Activated naive CD8-positive, alpha-beta T cell treated with anti-CD3 and anti-CD28 coated beads for 36 hours (primary cell): ENCODE measurements around the gene FHIT. TPM values are rescaled to one million over a fixed set of nuclear protein-coding genes. Genes with fewer than 3 reads are reported as not detected.
A peak's percentile ranks its signal among the peaks of the same experiment; 100 is the strongest.

Experiments used
- DNase-seq: peaks from one replicate; pipeline ENCODE4 v3.0.0; 2021
- H3K27ac Mint-ChIP-seq: one replicate; pipeline ENCODE4 v1.8.0; 2022; ENCODE audit warnings: mild to moderate bottlenecking, moderate library complexity, mixed read lengths
- H3K27me3 Mint-ChIP-seq: one replicate; pipeline ENCODE4 v1.8.0; 2022; ENCODE audit warnings: mild to moderate bottlenecking, mixed read lengths
- H3K36me3 Mint-ChIP-seq: one replicate; pipeline ENCODE4 v1.8.0; 2021; ENCODE audit warnings: mild to moderate bottlenecking, mixed read lengths
- H3K4me1 Mint-ChIP-seq: one replicate; pipeline ENCODE4 v1.8.0; 2021; ENCODE audit warnings: mixed read lengths
- H3K4me3 Mint-ChIP-seq: one replicate; pipeline ENCODE4 v1.8.0; 2022; ENCODE audit warnings: mild to moderate bottlenecking, moderate library complexity, mixed read lengths
- H3K9me3 Mint-ChIP-seq: one replicate; pipeline ENCODE4 v1.8.0; 2022; ENCODE audit warnings: mixed read lengths
- total RNA-seq, 2 experiments: library from RNA; stranded (reverse); gene quantifications; one replicate each; pipeline ENCODE4 v1.2.3, GENCODE V29; 2021

Gene FHIT
- total RNA-seq, 2 experiments from 2014 or later = 8.6 to 9.0 TPM

DNA sequence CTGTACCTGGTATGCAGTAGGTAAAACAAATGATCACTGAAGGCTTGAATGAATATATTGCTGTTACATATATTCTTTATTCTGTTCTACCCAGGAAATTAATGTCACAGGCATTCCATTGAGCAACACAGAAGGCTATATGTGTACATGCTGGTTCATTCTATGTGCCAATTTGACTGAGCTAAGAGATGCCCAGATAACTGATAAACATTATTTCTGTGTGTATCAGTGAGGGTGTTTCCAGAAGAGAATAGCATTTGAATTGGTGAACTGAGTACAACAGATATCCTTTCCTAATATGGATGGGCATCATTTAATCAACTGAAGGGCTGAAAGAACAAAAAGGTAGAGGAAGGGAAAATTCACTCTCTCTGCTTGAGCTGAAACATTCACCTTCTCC lies 886.8 kb downstream of the FHIT start:
- Mint-ChIP-seq H3K9me3 (peaks cover 2% of the 10 kb centered on the region), H3K4me3 (no peak overlapping the region), H3K27me3 (no peaks in the 10 kb centered on the region), H3K36me3 (peaks cover 13% of the 10 kb centered on the region), H3K4me1 (peaks cover 26% of the 10 kb centered on the region), H3K27ac (no peak overlapping the region)
- no peak for DNase-seq

DNA sequence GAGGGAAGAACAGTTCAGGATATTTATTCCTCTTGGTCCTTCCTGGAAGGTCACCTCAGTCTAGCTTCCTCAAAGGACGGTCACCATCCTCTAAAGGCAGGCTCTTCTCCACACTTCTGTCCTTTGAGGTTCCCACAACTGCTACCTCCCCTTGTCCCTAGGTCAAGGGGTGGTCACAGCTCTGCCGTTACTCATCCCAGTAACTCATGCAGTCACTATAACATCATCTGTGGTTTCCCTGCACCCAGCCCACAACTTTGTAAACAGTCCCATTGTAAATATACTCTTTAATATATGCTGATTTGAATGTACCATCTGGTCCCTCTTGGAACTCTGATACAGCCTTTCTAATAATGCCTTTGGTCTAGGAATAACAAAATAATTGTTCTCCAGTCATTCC lies 887.4 kb downstream of the FHIT start:
- Mint-ChIP-seq H3K4me3 (no peak overlapping the region), H3K27ac (no peak overlapping the region)

GRCh38 chr3:60355825-60356224 lies 895.4 kb downstream of the FHIT start:
- Mint-ChIP-seq H3K9me3 (no peaks in the 10 kb centered on the region), H3K27me3 (no peaks in the 10 kb centered on the region), H3K27ac (no peak overlapping the region), H3K4me3 (no peak overlapping the region), H3K36me3 (peaks cover 5% of the 10 kb centered on the region), H3K4me1 (no peaks in the 10 kb centered on the region)
- DNase-seq = no peak

More for the DNA sequence above, 887.4 kb downstream of the FHIT start:
- peak; percentile 1 for DNase-seq
- Mint-ChIP-seq H3K36me3 (peaks cover 12% of the 10 kb centered on the region), H3K9me3 (peaks cover 2% of the 10 kb centered on the region), H3K4me1 (peaks cover 26% of the 10 kb centered on the region), H3K27me3 (no peaks in the 10 kb centered on the region)

DNA sequence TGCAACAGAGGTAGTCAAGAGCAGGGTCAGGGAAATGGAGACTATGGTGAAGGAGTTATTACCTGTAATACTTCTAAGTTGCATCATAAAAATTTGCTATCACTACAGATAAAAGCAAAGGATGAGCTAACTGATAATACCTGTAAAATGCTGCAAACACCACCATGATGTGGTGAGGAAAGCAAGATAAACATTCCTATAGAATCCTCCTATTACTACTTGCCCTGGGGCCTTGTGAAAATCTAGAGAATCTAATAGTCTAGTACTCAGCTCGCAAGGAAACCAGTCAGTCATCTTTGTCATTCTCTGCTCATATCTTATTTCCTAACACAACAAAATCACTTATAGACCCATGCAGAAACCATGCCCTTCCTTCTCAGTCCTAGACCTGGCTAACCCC lies 899.8 kb downstream of the FHIT start:
- no peak for DNase-seq
- no peaks in the 10 kb centered on the region for H3K27me3 Mint-ChIP-seq
- no peaks in the 10 kb centered on the region for H3K4me1 Mint-ChIP-seq
- H3K9me3 Mint-ChIP-seq = no peaks in the 10 kb centered on the region
- H3K4me3 Mint-ChIP-seq = no peak overlapping the region
- no peak overlapping the region for H3K27ac Mint-ChIP-seq
- peaks cover 5% of the 10 kb centered on the region for H3K36me3 Mint-ChIP-seq

DNA sequence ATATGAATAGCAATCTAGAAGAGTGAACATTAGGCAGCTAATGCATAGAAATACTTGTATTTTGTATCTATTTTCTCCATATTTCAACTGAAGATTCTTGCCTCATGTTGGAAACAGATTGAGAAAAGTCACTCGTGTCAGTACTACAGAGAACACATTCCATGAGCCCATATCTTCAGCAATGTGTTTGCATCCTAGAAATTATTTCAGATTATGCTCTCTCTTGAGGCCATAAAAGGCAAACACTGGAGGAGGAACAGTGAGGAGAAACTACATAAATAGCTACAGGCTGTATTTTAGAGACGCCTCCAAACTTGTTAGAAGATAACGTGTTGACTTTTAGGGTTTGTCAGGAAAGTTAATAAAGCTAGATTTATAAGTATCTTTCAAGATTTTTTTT lies 906.9 kb downstream of the FHIT start:
- Mint-ChIP-seq H3K4me1 (no peaks in the 10 kb centered on the region), H3K27me3 (no peaks in the 10 kb centered on the region), H3K36me3 (peaks cover 5% of the 10 kb centered on the region), H3K9me3 (no peaks in the 10 kb centered on the region), H3K27ac (no peak overlapping the region), H3K4me3 (no peak overlapping the region)
- DNase-seq = no peak

- no peak overlapping the region for H3K4me3 Mint-ChIP-seq
These were observed 907.4 kb downstream of the FHIT start for GRCh38 chr3:60343831-60344230.

DNA sequence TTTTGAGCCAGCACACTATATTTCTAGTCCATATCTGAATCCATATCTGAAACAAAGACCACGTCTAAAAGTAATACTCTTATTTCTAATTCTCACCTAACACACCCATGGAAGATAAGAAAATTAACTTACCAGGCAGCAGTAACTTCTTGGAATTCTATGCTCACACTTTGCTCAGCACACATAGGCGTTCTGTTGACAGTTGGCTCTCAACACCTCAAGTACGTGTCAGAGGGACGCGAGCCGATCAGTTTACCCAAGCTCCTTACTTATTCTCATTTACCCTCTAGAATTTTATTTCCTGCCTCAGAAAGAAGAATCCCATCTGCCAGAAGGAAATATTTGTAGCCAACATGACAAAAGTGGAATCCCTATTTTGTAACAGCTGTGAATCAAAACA lies 911.9 kb downstream of the FHIT start:
- Mint-ChIP-seq H3K4me1 (no peaks in the 10 kb centered on the region), H3K36me3 (no peaks in the 10 kb centered on the region), H3K27me3 (no peaks in the 10 kb centered on the region), H3K27ac (no peak overlapping the region), H3K9me3 (no peaks in the 10 kb centered on the region), H3K4me3 (no peak overlapping the region)
- no peak for DNase-seq

More at GRCh38 chr3:60343831-60344230, 907.4 kb downstream of the FHIT start:
- Mint-ChIP-seq H3K36me3 (peaks cover 5% of the 10 kb centered on the region), H3K27ac (no peak overlapping the region), H3K27me3 (no peaks in the 10 kb centered on the region), H3K4me1 (no peaks in the 10 kb centered on the region), H3K9me3 (no peaks in the 10 kb centered on the region)
- no peak for DNase-seq

- Mint-ChIP-seq H3K4me3 (no peak overlapping the region), H3K9me3 (no peaks in the 10 kb centered on the region), H3K27ac (no peak overlapping the region), H3K27me3 (no peaks in the 10 kb centered on the region), H3K4me1 (peaks cover 6% of the 10 kb centered on the region), H3K36me3 (peaks cover 1% of the 10 kb centered on the region)
- no peak for DNase-seq
These were observed 913.8 kb downstream of the FHIT start for GRCh38 chr3:60337421-60337820.

- Mint-ChIP-seq H3K27ac (no peak overlapping the region), H3K27me3 (no peaks in the 10 kb centered on the region)
These were observed 915.2 kb downstream of the FHIT start for GRCh38 chr3:60336061-60336460.

GRCh38 chr3:60333710-60334109 lies 917.5 kb downstream of the FHIT start:
- Mint-ChIP-seq H3K9me3 (no peaks in the 10 kb centered on the region), H3K4me1 (peaks cover 6% of the 10 kb centered on the region), H3K36me3 (peaks cover 1% of the 10 kb centered on the region), H3K27ac (no peak overlapping the region), H3K27me3 (no peaks in the 10 kb centered on the region), H3K4me3 (no peak overlapping the region)
- DNase-seq = no peak

More at GRCh38 chr3:60336061-60336460, 915.2 kb downstream of the FHIT start:
- no peak for DNase-seq
- Mint-ChIP-seq H3K4me3 (no peak overlapping the region), H3K9me3 (no peaks in the 10 kb centered on the region), H3K36me3 (peaks cover 1% of the 10 kb centered on the region), H3K4me1 (peaks cover 6% of the 10 kb centered on the region)

GRCh38 chr3:60330107-60330506 lies 921.1 kb downstream of the FHIT start:
- H3K27ac Mint-ChIP-seq = no peak overlapping the region
- peaks cover 1% of the 10 kb centered on the region for H3K36me3 Mint-ChIP-seq
- peaks cover 8% of the 10 kb centered on the region for H3K4me1 Mint-ChIP-seq
- H3K27me3 Mint-ChIP-seq = no peaks in the 10 kb centered on the region
- no peaks in the 10 kb centered on the region for H3K9me3 Mint-ChIP-seq
- H3K4me3 Mint-ChIP-seq = no peak overlapping the region
- no peak for DNase-seq

- Mint-ChIP-seq H3K27me3 (no peaks in the 10 kb centered on the region), H3K9me3 (no peaks in the 10 kb centered on the region), H3K4me3 (no peak overlapping the region), H3K4me1 (peaks cover 2% of the 10 kb centered on the region), H3K27ac (no peak overlapping the region), H3K36me3 (no peaks in the 10 kb centered on the region)
- no peak for DNase-seq
These were observed 925.6 kb downstream of the FHIT start for GRCh38 chr3:60325610-60326170.

DNA sequence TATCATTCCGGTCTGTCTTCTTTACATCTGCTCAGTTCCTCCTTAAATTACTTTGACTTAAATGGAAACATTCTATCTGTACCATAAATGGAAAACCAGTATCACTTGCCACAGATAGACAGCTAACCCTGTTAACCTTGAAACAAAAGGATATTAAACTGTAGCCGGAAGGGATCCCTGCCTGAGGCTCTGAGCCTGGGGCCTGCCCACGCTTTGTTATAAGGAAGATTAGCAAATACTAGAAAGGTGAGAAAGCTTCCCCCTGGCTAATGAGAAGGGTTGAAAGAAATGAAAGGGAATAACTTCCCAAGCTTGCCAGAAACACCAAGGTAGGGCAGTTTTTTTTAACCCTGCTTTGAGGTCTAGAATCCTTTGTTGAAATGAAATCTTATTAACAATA lies 927.6 kb downstream of the FHIT start:
- no peak for DNase-seq
- Mint-ChIP-seq H3K27ac (no peak overlapping the region), H3K9me3 (no peaks in the 10 kb centered on the region), H3K27me3 (no peaks in the 10 kb centered on the region), H3K36me3 (no peaks in the 10 kb centered on the region), H3K4me3 (no peak overlapping the region), H3K4me1 (peaks cover 2% of the 10 kb centered on the region)

DNA sequence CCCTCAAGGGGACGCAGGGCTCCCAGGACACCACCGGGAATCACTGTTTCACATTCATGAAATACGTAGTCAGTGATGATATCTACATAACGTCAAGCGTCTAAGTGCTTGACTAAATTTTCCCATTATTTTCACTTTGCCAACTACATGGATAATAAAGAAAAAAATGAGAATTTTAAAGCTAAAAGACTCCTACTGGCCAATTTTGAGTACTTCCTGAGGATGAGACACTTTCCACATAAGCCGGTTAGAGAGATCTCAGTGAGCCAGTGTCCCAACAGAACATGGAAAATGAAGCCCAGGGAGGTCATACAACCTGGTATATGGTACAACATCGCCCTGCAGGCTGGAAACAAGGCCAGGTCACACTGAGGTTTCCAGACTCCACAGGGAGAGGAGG lies 928.1 kb downstream of the FHIT start:
- no peak for DNase-seq
- Mint-ChIP-seq H3K27ac (no peak overlapping the region), H3K4me3 (no peak overlapping the region), H3K9me3 (no peaks in the 10 kb centered on the region), H3K27me3 (no peaks in the 10 kb centered on the region), H3K4me1 (peaks cover 2% of the 10 kb centered on the region), H3K36me3 (no peaks in the 10 kb centered on the region)

DNA sequence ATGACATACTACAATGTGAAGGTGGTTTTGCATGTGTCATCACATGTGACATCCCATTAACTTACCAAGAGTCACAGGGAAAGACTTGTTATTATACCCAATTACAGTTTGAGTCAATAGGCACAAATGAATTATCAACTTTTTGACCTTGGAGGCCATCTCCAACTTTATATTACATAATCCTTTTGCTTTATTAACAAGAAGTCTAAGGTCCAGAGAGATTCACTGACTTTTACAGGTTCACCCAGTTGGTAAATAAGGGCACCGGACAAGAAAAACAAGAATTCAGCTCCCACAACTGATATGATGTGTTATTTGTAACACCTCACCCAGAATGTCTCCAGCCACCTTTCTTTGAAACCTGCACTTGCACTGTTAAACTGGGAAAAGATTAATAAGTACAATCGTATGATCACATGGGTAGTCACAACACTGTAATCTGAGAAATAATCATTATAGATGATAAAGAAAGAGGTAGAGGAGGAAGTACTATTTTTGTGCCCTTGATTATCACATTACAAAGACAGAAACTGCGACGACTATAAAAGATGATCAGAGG lies 928.9 kb downstream of the FHIT start:
- Mint-ChIP-seq H3K9me3 (no peaks in the 10 kb centered on the region), H3K27me3 (no peaks in the 10 kb centered on the region), H3K4me1 (peaks cover 2% of the 10 kb centered on the region), H3K27ac (no peak overlapping the region), H3K4me3 (no peak overlapping the region), H3K36me3 (no peaks in the 10 kb centered on the region)
- DNase-seq = no peak

DNA sequence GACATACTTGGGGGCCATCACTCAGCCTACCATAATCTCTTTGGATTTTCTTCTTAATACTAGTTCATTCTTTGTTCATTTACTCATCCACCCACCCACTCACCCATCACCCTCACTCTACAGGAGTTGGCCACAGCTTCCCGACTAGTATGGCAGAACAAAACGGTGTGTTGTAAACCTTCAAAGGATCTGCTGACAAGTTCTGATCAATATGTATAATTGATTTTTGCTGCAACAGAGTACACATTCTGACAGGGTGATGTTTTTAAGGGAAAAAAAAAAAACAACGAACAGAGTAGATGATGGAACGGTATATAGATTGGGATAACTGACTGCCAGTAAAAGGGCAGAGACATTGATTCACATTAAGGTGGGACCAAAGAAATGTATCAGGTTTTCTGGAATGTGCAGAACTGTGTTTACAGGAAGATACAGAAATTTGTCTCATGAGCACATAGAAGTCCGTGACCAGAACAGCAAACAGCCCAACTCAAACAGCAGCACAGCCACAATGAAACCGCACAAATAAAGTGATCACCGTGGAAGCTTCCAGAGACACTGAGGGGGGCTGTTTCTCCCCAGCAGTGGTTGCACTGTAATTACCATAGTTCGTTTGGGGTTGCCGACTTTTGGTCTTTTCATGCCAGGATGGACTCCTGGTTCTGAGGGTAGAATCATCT lies 931.9 kb downstream of the FHIT start:
- Mint-ChIP-seq H3K27me3 (no peaks in the 10 kb centered on the region), H3K4me3 (no peak overlapping the region), H3K36me3 (peaks cover 2% of the 10 kb centered on the region), H3K9me3 (peaks cover 3% of the 10 kb centered on the region), H3K27ac (no peak overlapping the region), H3K4me1 (peaks cover 2% of the 10 kb centered on the region)
- no peak for DNase-seq
